Measurements from ENCODE around the gene SHISA6.

SHISA6 gene

GRCh38 chr17:11598274-11599221 lies 357.5 kb downstream of the SHISA6 start, which contains the start of gene DNAH9:
TSS of gene DNAH9 (plus strand) at chr17:11598470. CDS start at chr17:11598499, 29 bp downstream.
- H3K36me3 ChIP-seq = no peaks in the 10 kb centered on the region
- H3K4me3 ChIP-seq = peak within 1 kb of the TSS; percentile 50 to 55
- H3K4me1 ChIP-seq = peaks cover 0 to 8% (median 4%) of the 10 kb centered on the region in 4 donors
- peak; percentile 93 to 95 for DNase-seq
- no peak for TF ChIP-seq CTCF (IDR thresholded peaks at IDR 0.05)
- no peaks in the 10 kb centered on the region for H3K9me3 ChIP-seq
- H3K27me3 ChIP-seq = peaks cover 0 to 20% of the 10 kb centered on the region in 2 donors
- intact Hi-C loops (cut with DNase I; ENCODE audit: low total_unique reads) = no loop called here
- H3K27ac ChIP-seq = peak within 1 kb of the TSS in 1 of 2 donors; percentile 15

- no peak for TF ChIP-seq CTCF (IDR thresholded peaks at IDR 0.05)
- intact Hi-C loops (cut with DNase I; ENCODE audit: low total_unique reads) = no loop called here
These were observed 360.6 kb downstream of the SHISA6 start for GRCh38 chr17:11601661-11602060.

DNA sequence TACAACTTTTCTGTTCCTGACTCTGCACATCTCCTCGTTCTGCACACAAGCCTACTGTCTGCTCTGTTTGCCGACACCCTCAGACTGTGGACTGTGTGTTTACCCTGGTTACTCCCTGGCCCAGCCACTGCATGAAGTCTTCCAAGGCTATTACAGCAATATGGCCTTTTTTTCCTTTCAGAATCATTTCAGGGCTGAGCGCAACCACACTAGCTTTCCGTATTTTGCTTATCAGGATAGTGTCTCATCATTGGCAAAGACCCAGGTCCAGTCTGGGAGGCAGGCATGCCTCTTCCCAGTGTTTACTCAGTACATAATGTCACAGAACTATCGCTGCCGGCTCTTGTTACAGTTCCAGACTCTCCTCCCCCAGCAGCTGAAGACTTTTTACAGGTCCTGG lies 367.4 kb downstream of the SHISA6 start:
- Histone ChIP-seq H3K9me3 (no peaks in the 10 kb centered on the region), H3K36me3 (no peaks in the 10 kb centered on the region), H3K27me3 (peaks cover 0 to 2% of the 10 kb centered on the region in 2 donors), H3K4me3 (no peak overlapping the region), H3K4me1 (no peaks in the 10 kb centered on the region), H3K27ac (no peak overlapping the region)
- intact Hi-C loops (cut with DNase I; ENCODE audit: low total_unique reads) = no loop called here
- peak; percentile 62 to 66 for DNase-seq
- TF ChIP-seq CTCF (IDR thresholded peaks at IDR 0.05) = no peak

More at GRCh38 chr17:11601661-11602060, 360.6 kb downstream of the SHISA6 start:
- Histone ChIP-seq H3K27ac (no peak overlapping the region), H3K27me3 (peaks cover 0 to 20% of the 10 kb centered on the region in 2 donors), H3K4me3 (no peak overlapping the region), H3K4me1 (peaks cover 0 to 8% (median 4%) of the 10 kb centered on the region in 4 donors), H3K36me3 (no peaks in the 10 kb centered on the region), H3K9me3 (no peaks in the 10 kb centered on the region)
- no peak for DNase-seq

GRCh38 chr17:11610999-11611566 lies 370.1 kb downstream of the SHISA6 start:
- Histone ChIP-seq H3K4me3 (no peak overlapping the region), H3K36me3 (no peaks in the 10 kb centered on the region), H3K27ac (no peak overlapping the region), H3K4me1 (no peaks in the 10 kb centered on the region), H3K27me3 (peaks cover 0 to 2% of the 10 kb centered on the region in 2 donors), H3K9me3 (no peaks in the 10 kb centered on the region)
- DNase-seq = no peak
- intact Hi-C loops (cut with DNase I; ENCODE audit: low total_unique reads) = no loop called here
- TF ChIP-seq CTCF (IDR thresholded peaks at IDR 0.05) = no peak

- intact Hi-C loops (cut with DNase I; ENCODE audit: low total_unique reads) = no loop called here
- TF ChIP-seq CTCF (IDR thresholded peaks at IDR 0.05) = no peak
These were observed 371.9 kb downstream of the SHISA6 start for GRCh38 chr17:11612956-11613355.

More at GRCh38 chr17:11612956-11613355, 371.9 kb downstream of the SHISA6 start:
- no peak overlapping the region for H3K27ac ChIP-seq
- no peaks in the 10 kb centered on the region for H3K4me1 ChIP-seq
- H3K9me3 ChIP-seq = no peaks in the 10 kb centered on the region
- no peak for DNase-seq
- no peaks in the 10 kb centered on the region for H3K36me3 ChIP-seq
- no peak overlapping the region for H3K4me3 ChIP-seq
- H3K27me3 ChIP-seq = peaks cover 0 to 2% of the 10 kb centered on the region in 2 donors
